ENCODE measurements around the gene LRMDA.

- no peak for TF ChIP-seq CTCF (IDR thresholded peaks at IDR 0.05)
- no peak for TF ChIP-seq POLR2A (IDR thresholded peaks at IDR 0.05)
- TF ChIP-seq EP300 (IDR thresholded peaks at IDR 0.05) = no peak
- no peak for TF ChIP-seq POLR2AphosphoS5 (IDR thresholded peaks at IDR 0.05)
These were observed 906.8 kb downstream of the LRMDA start for GRCh38 chr10:76338187-76338586.

Data from sigmoid colon (tissue), 4 donors.